ENCODE data around the gene LASP1.

The LASP1 gene

GRCh38 chr17:38879878-38880665 is 10.2 kb downstream of the LASP1 start:
- peak overlapping the region; percentile 58 for H3K9ac ChIP-seq (ENCODE audit: low read depth, low read length)
- peaks cover 28% of the 10 kb centered on the region for H3K36me3 ChIP-seq (ENCODE audit: control insufficient read depth, insufficient read depth, low read length)
- H3K4me1 ChIP-seq (ENCODE audit: control insufficient read depth, insufficient read depth, low read length): peaks cover 64% of the 10 kb centered on the region
- H3K9me3 ChIP-seq (ENCODE audit: control insufficient read depth, insufficient read depth, low read length): no peaks in the 10 kb centered on the region
- H3K27me3 ChIP-seq (ENCODE audit: control insufficient read depth, insufficient read depth, low read length): no peaks in the 10 kb centered on the region
- H3K4me3 ChIP-seq (ENCODE audit: low read depth, low read length): peak overlapping the region; percentile 41
- peak overlapping the region; percentile 92 for H3K27ac ChIP-seq (ENCODE audit: low read depth, low read length)

GRCh38 chr17:38881600-38882191 is 11.8 kb downstream of the LASP1 start:
- H3K9me3 ChIP-seq (ENCODE audit: control insufficient read depth, insufficient read depth, low read length): no peaks in the 10 kb centered on the region
- no peak overlapping the region for H3K9ac ChIP-seq (ENCODE audit: low read depth, low read length)
- H3K4me1 ChIP-seq (ENCODE audit: control insufficient read depth, insufficient read depth, low read length): peaks cover 68% of the 10 kb centered on the region
- no peak overlapping the region for H3K4me3 ChIP-seq (ENCODE audit: low read depth, low read length)
- H3K27me3 ChIP-seq (ENCODE audit: control insufficient read depth, insufficient read depth, low read length): no peaks in the 10 kb centered on the region
- H3K27ac ChIP-seq (ENCODE audit: low read depth, low read length): peak overlapping the region; percentile 27
- H3K36me3 ChIP-seq (ENCODE audit: control insufficient read depth, insufficient read depth, low read length): peaks cover 37% of the 10 kb centered on the region

DNA sequence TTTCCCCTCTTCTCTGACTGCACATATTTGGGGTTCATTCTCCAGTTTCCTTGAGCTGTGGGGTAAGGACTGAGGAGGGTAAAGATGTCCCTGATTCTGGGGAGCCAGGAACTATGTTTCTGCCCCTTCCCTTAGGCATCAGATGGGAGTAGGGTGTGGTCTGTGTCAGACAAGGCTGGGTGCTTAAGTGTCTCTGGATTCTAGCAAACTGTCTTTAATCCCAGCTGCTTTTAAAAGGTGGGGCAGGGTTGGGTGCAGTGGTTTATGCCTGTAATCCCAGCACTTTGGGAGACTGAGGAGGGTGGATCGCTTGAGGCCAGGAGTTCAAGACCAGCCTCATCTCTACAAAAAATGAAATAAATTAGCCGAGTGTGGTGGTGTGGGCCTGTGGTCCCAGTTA is 13.0 kb downstream of the LASP1 start:
- peaks cover 44% of the 10 kb centered on the region for H3K36me3 ChIP-seq (ENCODE audit: control insufficient read depth, insufficient read depth, low read length)

GRCh38 chr17:38883592-38884526 is 14.0 kb downstream of the LASP1 start:
- H3K4me1 ChIP-seq (ENCODE audit: control insufficient read depth, insufficient read depth, low read length): peaks cover 50% of the 10 kb centered on the region
- H3K27me3 ChIP-seq (ENCODE audit: control insufficient read depth, insufficient read depth, low read length): no peaks in the 10 kb centered on the region
- H3K36me3 ChIP-seq (ENCODE audit: control insufficient read depth, insufficient read depth, low read length): peaks cover 40% of the 10 kb centered on the region

More for the DNA sequence above, 13.0 kb downstream of the LASP1 start:
- Histone ChIP-seq H3K9ac (ENCODE audit: low read depth, low read length) (no peak overlapping the region), H3K4me1 (ENCODE audit: control insufficient read depth, insufficient read depth, low read length) (peaks cover 59% of the 10 kb centered on the region), H3K27me3 (ENCODE audit: control insufficient read depth, insufficient read depth, low read length) (no peaks in the 10 kb centered on the region), H3K27ac (ENCODE audit: low read depth, low read length) (no peak overlapping the region), H3K4me3 (ENCODE audit: low read depth, low read length) (no peak overlapping the region), H3K9me3 (ENCODE audit: control insufficient read depth, insufficient read depth, low read length) (no peaks in the 10 kb centered on the region)

GRCh38 chr17:38885044-38885727 is 15.3 kb downstream of the LASP1 start:
- H3K4me1 ChIP-seq (ENCODE audit: control insufficient read depth, insufficient read depth, low read length): peaks cover 38% of the 10 kb centered on the region
- H3K36me3 ChIP-seq (ENCODE audit: control insufficient read depth, insufficient read depth, low read length): peaks cover 50% of the 10 kb centered on the region
- H3K27ac ChIP-seq (ENCODE audit: low read depth, low read length): peak overlapping the region; percentile 41

More at GRCh38 chr17:38883592-38884526, 14.0 kb downstream of the LASP1 start:
- Histone ChIP-seq H3K9ac (ENCODE audit: low read depth, low read length) (0 out of 2 replicates have a peak overlapping the region, but pooled peaks have one; percentile 8), H3K9me3 (ENCODE audit: control insufficient read depth, insufficient read depth, low read length) (no peaks in the 10 kb centered on the region), H3K27ac (ENCODE audit: low read depth, low read length) (peak overlapping the region; percentile 84), H3K4me3 (ENCODE audit: low read depth, low read length) (no peak overlapping the region)

GRCh38 chr17:38885728-38886642 is 16.1 kb downstream of the LASP1 start:
- H3K36me3 ChIP-seq (ENCODE audit: control insufficient read depth, insufficient read depth, low read length): peaks cover 50% of the 10 kb centered on the region
- H3K9me3 ChIP-seq (ENCODE audit: control insufficient read depth, insufficient read depth, low read length): no peaks in the 10 kb centered on the region
- no peak overlapping the region for H3K9ac ChIP-seq (ENCODE audit: low read depth, low read length)
- peak overlapping the region; percentile 41 for H3K27ac ChIP-seq (ENCODE audit: low read depth, low read length)
- H3K4me1 ChIP-seq (ENCODE audit: control insufficient read depth, insufficient read depth, low read length): peaks cover 30% of the 10 kb centered on the region
- no peak overlapping the region for H3K4me3 ChIP-seq (ENCODE audit: low read depth, low read length)
- H3K27me3 ChIP-seq (ENCODE audit: control insufficient read depth, insufficient read depth, low read length): no peaks in the 10 kb centered on the region

More at GRCh38 chr17:38885044-38885727, 15.3 kb downstream of the LASP1 start:
- Histone ChIP-seq H3K27me3 (ENCODE audit: control insufficient read depth, insufficient read depth, low read length) (no peaks in the 10 kb centered on the region), H3K9me3 (ENCODE audit: control insufficient read depth, insufficient read depth, low read length) (no peaks in the 10 kb centered on the region), H3K9ac (ENCODE audit: low read depth, low read length) (no peak overlapping the region), H3K4me3 (ENCODE audit: low read depth, low read length) (no peak overlapping the region)

- H3K27me3 ChIP-seq (ENCODE audit: control insufficient read depth, insufficient read depth, low read length): no peaks in the 10 kb centered on the region
- no peak overlapping the region for H3K9ac ChIP-seq (ENCODE audit: low read depth, low read length)
- no peak overlapping the region for H3K27ac ChIP-seq (ENCODE audit: low read depth, low read length)
- no peak overlapping the region for H3K4me3 ChIP-seq (ENCODE audit: low read depth, low read length)
- H3K9me3 ChIP-seq (ENCODE audit: control insufficient read depth, insufficient read depth, low read length): no peaks in the 10 kb centered on the region
- H3K36me3 ChIP-seq (ENCODE audit: control insufficient read depth, insufficient read depth, low read length): peaks cover 54% of the 10 kb centered on the region
- peaks cover 28% of the 10 kb centered on the region for H3K4me1 ChIP-seq (ENCODE audit: control insufficient read depth, insufficient read depth, low read length)
Observed at GRCh38 chr17:38886643-38887010, 16.8 kb downstream of the LASP1 start.

- no peaks in the 10 kb centered on the region for H3K27me3 ChIP-seq (ENCODE audit: control insufficient read depth, insufficient read depth, low read length)
- H3K4me1 ChIP-seq (ENCODE audit: control insufficient read depth, insufficient read depth, low read length): peaks cover 17% of the 10 kb centered on the region
- no peaks in the 10 kb centered on the region for H3K9me3 ChIP-seq (ENCODE audit: control insufficient read depth, insufficient read depth, low read length)
- no peak overlapping the region for H3K27ac ChIP-seq (ENCODE audit: low read depth, low read length)
- H3K36me3 ChIP-seq (ENCODE audit: control insufficient read depth, insufficient read depth, low read length): peaks cover 65% of the 10 kb centered on the region
- no peak overlapping the region for H3K4me3 ChIP-seq (ENCODE audit: low read depth, low read length)
- H3K9ac ChIP-seq (ENCODE audit: low read depth, low read length): no peak overlapping the region
Observed at GRCh38 chr17:38888842-38889241, 19.0 kb downstream of the LASP1 start.

GRCh38 chr17:38889745-38890409 is 20.0 kb downstream of the LASP1 start:
- Histone ChIP-seq H3K27me3 (ENCODE audit: control insufficient read depth, insufficient read depth, low read length) (no peaks in the 10 kb centered on the region), H3K9me3 (ENCODE audit: control insufficient read depth, insufficient read depth, low read length) (no peaks in the 10 kb centered on the region), H3K9ac (ENCODE audit: low read depth, low read length) (no peak overlapping the region), H3K36me3 (ENCODE audit: control insufficient read depth, insufficient read depth, low read length) (peaks cover 71% of the 10 kb centered on the region), H3K4me1 (ENCODE audit: control insufficient read depth, insufficient read depth, low read length) (peaks cover 17% of the 10 kb centered on the region), H3K4me3 (ENCODE audit: low read depth, low read length) (no peak overlapping the region), H3K27ac (ENCODE audit: low read depth, low read length) (no peak overlapping the region)
